Thymus (tissue), 11 donors: ENCODE data around the gene CRLF2. TPM values are rescaled to one million over a fixed set of nuclear protein-coding genes. Genes with fewer than 3 reads are reported as not detected.
A peak's percentile ranks its signal among the peaks of the same experiment; 100 is the strongest.
"Not testable (repeated sequence)": the region's sequence is repeated elsewhere in the genome, so short reads cannot be mapped to it uniquely, and the experiment has no call there.

Source experiments
- DNase-seq, 9 donors: peaks; one replicate each; pipeline ENCODE4 v3.0.0-alpha.2; 2013; ENCODE audit warnings: low spot score in 9 of 9, low read depth in 6 of 9, missing footprints in 1 of 9
- H3K27ac ChIP-seq, 2 donors: one replicate each; pipeline ENCODE4 v1.5.1; 2013; ENCODE audit warnings: control low read depth in 1 of 2, low read depth in 1 of 2, low read length in 1 of 2, mild to moderate bottlenecking in 1 of 2, moderate library complexity in 1 of 2
- H3K27me3 ChIP-seq, 2 donors: one replicate each; pipeline ENCODE4 v1.5.1; 2013; ENCODE audit warnings: low read length in 1 of 2; ENCODE audit not compliant: control insufficient read depth in 2 of 2, insufficient read depth in 1 of 2
- H3K36me3 ChIP-seq, 2 donors: one replicate each; pipeline ENCODE4 v1.5.1; 2013; ENCODE audit warnings: low read length in 1 of 2, mild to moderate bottlenecking in 1 of 2, moderate library complexity in 1 of 2; ENCODE audit not compliant: control insufficient read depth in 2 of 2, insufficient read depth in 2 of 2
- H3K4me1 ChIP-seq, 2 donors: one replicate each; pipeline ENCODE4 v1.5.1; 2013; ENCODE audit warnings: low read length in 2 of 2; ENCODE audit not compliant: control insufficient read depth in 2 of 2, insufficient read depth in 2 of 2
- H3K4me3 ChIP-seq, 2 donors: one replicate each; pipeline ENCODE4 v1.5.1; 2013; ENCODE audit warnings: low read length in 2 of 2, control low read depth in 1 of 2, mild to moderate bottlenecking in 1 of 2
- H3K9me3 ChIP-seq, 2 donors: one replicate each; pipeline ENCODE4 v1.5.1; 2013; ENCODE audit warnings: low read length in 1 of 2, mild to moderate bottlenecking in 1 of 2; ENCODE audit not compliant: control insufficient read depth in 2 of 2, insufficient read depth in 1 of 2
- WGBS: extraction: QIAGEN DNeasy Blood & Tissue Kit; methylation state at CpG from one replicate; pipeline ENCODE4 v1.1.7; 2013; 5-methylcytosine and 5-hydroxymethylcytosine counted together
- polyA plus RNA-seq: library from polyadenylated mRNA; stranded (reverse); fragments of 200-250 nt; gene quantifications from one replicate; pipeline ENCODE4 v1.2.3, GENCODE V29; 2013
- total RNA-seq: library from RNA; stranded (reverse); fragments of 120-200 nt; gene quantifications from one replicate; pipeline ENCODE4 v1.2.4, GENCODE V29; 2013
- donor health status: healthy.

CRLF2 gene
- total and polyA plus RNA-seq, 2 donors: 0.28 to 2.0 TPM

- Histone ChIP-seq H3K4me3 (no peak overlapping the region), H3K27ac (no peak overlapping the region), H3K9me3 (peaks cover 0 to 4% of the 10 kb centered on the region in 2 donors), H3K27me3 (peaks cover 0 to 9% of the 10 kb centered on the region in 2 donors), H3K4me1 (peaks cover 20 to 21% of the 10 kb centered on the region in 2 donors), H3K36me3 (no peaks in the 10 kb centered on the region)
- DNase-seq: peak in 2 of 9 donors; percentile 37 to 72
- WGBS: 29% methylated on average over 13 of the region's 13 CpGs
Observed at GRCh38 chrX:1244164-1245076, 32.0 kb upstream of the CRLF2 start.

- peaks cover 0 to 4% of the 10 kb centered on the region in 2 donors for H3K9me3 ChIP-seq
- 9% methylated on average over 8 of the region's 8 CpGs for WGBS
- peak overlapping the region; percentile 69 to 77 for H3K27ac ChIP-seq
- peak in 2 of 9 donors; percentile 16 to 48 for DNase-seq
- H3K36me3 ChIP-seq: no peaks in the 10 kb centered on the region
- no peak overlapping the region for H3K4me3 ChIP-seq
- H3K4me1 ChIP-seq: peaks cover 9 to 11% of the 10 kb centered on the region in 2 donors
- no peaks in the 10 kb centered on the region for H3K27me3 ChIP-seq
Observed at GRCh38 chrX:1242891-1243402, 30.5 kb upstream of the CRLF2 start.

GRCh38 chrX:1240551-1240950 lies 28.1 kb upstream of the CRLF2 start:
- not testable (repeated sequence) for H3K9me3 ChIP-seq

GRCh38 chrX:1239681-1240142 lies 27.3 kb upstream of the CRLF2 start:
- peaks cover 0 to 4% of the 10 kb centered on the region in 2 donors for H3K9me3 ChIP-seq
- DNase-seq: peak in 2 of 9 donors; percentile 8 to 38
- 34% methylated on average over 23 of the region's 23 CpGs for WGBS
- no peaks in the 10 kb centered on the region for H3K36me3 ChIP-seq
- no peak overlapping the region for H3K4me3 ChIP-seq
- peaks cover 9 to 10% of the 10 kb centered on the region in 2 donors for H3K4me1 ChIP-seq
- H3K27ac ChIP-seq: no peak overlapping the region
- no peaks in the 10 kb centered on the region for H3K27me3 ChIP-seq

More at GRCh38 chrX:1240551-1240950, 28.1 kb upstream of the CRLF2 start:
- 81% methylated on average over 9 of the region's 10 CpGs for WGBS
- not testable (repeated sequence) for H3K4me3 ChIP-seq, H3K27me3 ChIP-seq, DNase-seq, H3K27ac ChIP-seq, H3K36me3 ChIP-seq
- H3K4me1 ChIP-seq: peaks cover 9 to 11% of the 10 kb centered on the region in 2 donors

- 10% methylated on average over 15 of the region's 15 CpGs for WGBS
- H3K4me3 ChIP-seq: peak overlapping the region; percentile 20 to 36
- H3K27me3 ChIP-seq: no peaks in the 10 kb centered on the region
- H3K9me3 ChIP-seq: peaks cover 0 to 2% of the 10 kb centered on the region in 2 donors
- peaks cover 14 to 21% of the 10 kb centered on the region in 2 donors for H3K4me1 ChIP-seq
- no peaks in the 10 kb centered on the region for H3K36me3 ChIP-seq
- DNase-seq: peak in 7 of 9 donors; percentile 58 to 93 (median 75)
- H3K27ac ChIP-seq: peak overlapping the region; percentile 77 to 85
Observed at GRCh38 chrX:1231850-1232465, 19.5 kb upstream of the CRLF2 start.

GRCh38 chrX:1228101-1228500 lies 15.7 kb upstream of the CRLF2 start:
- 86% methylated on average over 8 of the region's 8 CpGs for WGBS
- DNase-seq: not testable (repeated sequence)

GRCh38 chrX:1226249-1226648 lies 13.8 kb upstream of the CRLF2 start:
- H3K4me1 ChIP-seq: peaks cover 0 to 8% of the 10 kb centered on the region in 2 donors
- no peaks in the 10 kb centered on the region for H3K27me3 ChIP-seq
- H3K9me3 ChIP-seq: peaks cover 0 to 18% of the 10 kb centered on the region in 2 donors
- H3K4me3 ChIP-seq: no peak overlapping the region
- H3K27ac ChIP-seq: no peak overlapping the region
- DNase-seq: no peak
- H3K36me3 ChIP-seq: no peaks in the 10 kb centered on the region

More at GRCh38 chrX:1228101-1228500, 15.7 kb upstream of the CRLF2 start:
- not testable (repeated sequence) for H3K36me3 ChIP-seq, H3K27ac ChIP-seq, H3K27me3 ChIP-seq, H3K4me3 ChIP-seq
- Histone ChIP-seq H3K9me3 (peaks cover 0 to 14% of the 10 kb centered on the region in 2 donors), H3K4me1 (peaks cover 14 to 25% of the 10 kb centered on the region in 2 donors)

GRCh38 chrX:1224954-1225353 lies 12.5 kb upstream of the CRLF2 start:
- Histone ChIP-seq H3K27me3 (no peaks in the 10 kb centered on the region), H3K4me1 (peaks cover 0 to 4% of the 10 kb centered on the region in 2 donors), H3K36me3 (no peaks in the 10 kb centered on the region), H3K4me3 (no peak overlapping the region), H3K9me3 (peaks cover 0 to 18% of the 10 kb centered on the region in 2 donors), H3K27ac (no peak overlapping the region)
- DNase-seq: peak in 1 of 9 donors; percentile 41
- WGBS: 52% methylated on average over 8 of the region's 8 CpGs

GRCh38 chrX:1223242-1223600 lies 10.8 kb upstream of the CRLF2 start:
- Histone ChIP-seq H3K27ac (no peak overlapping the region), H3K4me1 (peaks cover 0 to 4% of the 10 kb centered on the region in 2 donors), H3K36me3 (no peaks in the 10 kb centered on the region), H3K9me3 (peaks cover 0 to 16% of the 10 kb centered on the region in 2 donors), H3K27me3 (no peaks in the 10 kb centered on the region), H3K4me3 (no peak overlapping the region)
- no peak for DNase-seq
